Measurements from ENCODE around the gene MRPL45.

The MRPL45 gene

GRCh38 chr17:38355251-38355650 lies 58.3 kb downstream of the MRPL45 start:
- no CpG with 5 or more reads among the region's 4 CpGs for WGBS, 2 donors (ENCODE audit: extremely low coverage in 2 of 2, insufficient read length in 2 of 2, insufficient replicate concordance in 1 of 2)
- H3K79me1 ChIP-seq (ENCODE audit: low read depth, low read length) = peaks cover 7% of the 10 kb centered on the region
- no peak overlapping the region for H3K27ac ChIP-seq (replicated peaks; ENCODE audit: low read length)

DNA sequence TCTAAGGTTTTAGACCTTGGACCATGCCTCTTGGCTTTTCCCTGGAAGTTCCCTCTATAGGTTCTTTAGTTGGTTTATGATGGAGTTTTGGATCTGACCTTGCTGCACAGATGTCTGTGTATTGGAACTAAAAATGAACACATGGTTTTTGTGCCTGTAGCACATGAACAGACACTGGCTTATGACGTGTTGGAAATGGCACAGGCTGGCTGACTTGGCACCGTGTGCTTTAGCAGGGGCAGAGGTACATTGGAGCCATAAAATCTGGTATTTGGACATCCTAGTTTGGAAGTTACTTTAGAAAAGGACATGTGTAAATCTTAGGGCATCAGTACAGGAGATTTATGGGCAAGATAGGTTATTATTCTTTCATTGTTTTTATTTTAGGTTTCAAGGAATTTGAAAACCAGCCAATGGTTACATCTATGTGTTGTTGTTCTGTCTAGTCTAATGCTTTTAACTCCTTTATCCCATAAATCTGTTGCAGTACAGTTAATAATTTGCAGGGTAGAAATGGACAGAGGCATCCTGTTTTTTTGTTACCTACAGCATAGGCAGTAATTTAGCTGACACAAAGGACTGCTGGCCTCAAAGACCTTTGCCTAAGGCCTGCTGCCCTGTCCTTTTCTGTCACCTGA lies 60.6 kb downstream of the MRPL45 start:
- Histone ChIP-seq H3K4me3 (ENCODE audit: low read length in 2 of 2) (no peak overlapping the region), H3K27ac (replicated peaks; ENCODE audit: low read length) (no peak overlapping the region), H2AFZ (ENCODE audit: low read length) (no peak overlapping the region)

More at GRCh38 chr17:38355251-38355650, 58.3 kb downstream of the MRPL45 start:
- peaks cover 7 to 13% of the 10 kb centered on the region in 2 donors for H3K4me1 ChIP-seq (ENCODE audit: control insufficient read depth in 2 of 2, insufficient read depth in 1 of 2, low read depth in 1 of 2, low read length in 2 of 2)
- H3K14ac ChIP-seq (ENCODE audit: low read length) = no peak overlapping the region
- no peak overlapping the region for H2BK15ac ChIP-seq (ENCODE audit: low read length)
- H2AFZ ChIP-seq (ENCODE audit: low read length) = no peak overlapping the region
- no peak for DNase-seq (ENCODE audit: low spot score)
- no peak overlapping the region for H2BK5ac ChIP-seq (ENCODE audit: low read length)
- no peak overlapping the region for H3K9ac ChIP-seq (ENCODE audit: low read depth, low read length, poor library complexity)
- H4K8ac ChIP-seq (ENCODE audit: low read depth, low read length) = no peak overlapping the region
- H3K36me3 ChIP-seq (replicated peaks in 1 of 2; ENCODE audit: control insufficient read depth in 2 of 2, insufficient read depth in 2 of 2, low read length in 2 of 2) = no peaks in the 10 kb centered on the region
- no peak overlapping the region for H3K4ac ChIP-seq (ENCODE audit: low read length)
- no peak overlapping the region for H3K23ac ChIP-seq (ENCODE audit: low read depth, low read length, poor library complexity)
- H4K91ac ChIP-seq (ENCODE audit: low read depth, low read length, poor library complexity) = no peak overlapping the region
- no peak overlapping the region for H3K4me2 ChIP-seq (ENCODE audit: insufficient read depth, low read length, poor library complexity, severe bottlenecking)
- no peak overlapping the region for H3K4me3 ChIP-seq (ENCODE audit: low read length in 2 of 2)
- no peak overlapping the region for H2BK12ac ChIP-seq (ENCODE audit: low read length)
- no peak overlapping the region for H2BK120ac ChIP-seq (ENCODE audit: low read depth, low read length)
- H3K27me3 ChIP-seq (ENCODE audit: control insufficient read depth in 3 of 3, insufficient read depth in 3 of 3, low read depth in 1 of 3, low read length in 3 of 3) = no peaks in the 10 kb centered on the region
- no peak overlapping the region for H3K18ac ChIP-seq (ENCODE audit: low read length)
- no peaks in the 10 kb centered on the region for H3K9me3 ChIP-seq (replicated peaks in 1 of 2; ENCODE audit: control insufficient read depth in 2 of 2, insufficient read depth in 1 of 2, low read depth in 1 of 2, low read length in 2 of 2)
- no peak overlapping the region for H2AK5ac ChIP-seq (ENCODE audit: low read depth, low read length)

DNA sequence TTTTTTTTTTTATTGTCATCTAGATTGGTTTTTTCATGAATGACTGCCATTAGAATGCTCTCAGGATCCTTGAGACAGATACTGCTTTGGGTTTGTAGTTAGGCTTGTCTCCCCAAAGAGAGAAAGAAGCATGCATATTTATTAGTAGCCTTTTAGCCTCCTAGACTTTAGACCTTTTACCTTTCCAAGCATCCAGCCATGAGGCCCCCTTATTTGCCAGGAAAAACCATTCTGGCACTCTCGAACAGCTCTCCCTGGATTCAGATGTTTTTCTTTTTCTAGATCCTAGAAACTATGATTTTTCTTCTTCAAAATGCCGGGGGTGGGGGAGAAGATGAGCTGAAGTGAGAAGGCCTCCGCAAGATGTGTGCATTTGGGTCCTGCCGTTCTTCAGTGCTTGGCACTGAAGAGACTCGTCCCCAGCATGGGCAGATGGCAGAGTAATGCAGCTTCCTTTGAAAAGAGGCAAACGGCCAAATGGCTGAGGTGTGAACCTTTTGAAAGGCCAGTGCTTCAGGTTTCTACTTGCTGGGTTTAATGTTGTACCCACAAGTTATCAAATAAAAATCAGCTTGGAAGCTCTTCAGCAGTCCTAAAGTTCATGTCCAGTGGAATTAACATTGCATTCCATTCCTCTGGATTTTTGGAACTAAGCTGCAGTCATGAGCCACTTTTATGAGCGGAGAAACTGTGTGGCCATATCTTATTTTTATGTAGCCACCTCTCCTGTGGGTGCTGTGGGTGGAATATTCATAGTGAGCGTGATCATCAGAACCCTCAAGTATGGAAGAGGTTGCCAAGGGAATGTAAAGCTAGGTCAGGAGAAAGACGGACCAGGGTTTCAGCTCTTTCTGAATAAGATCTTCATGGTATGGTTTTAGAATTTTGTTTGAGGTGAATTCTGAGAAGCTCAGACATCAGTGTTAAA lies 61.9 kb downstream of the MRPL45 start:
- no CpG with 5 or more reads among the region's 9 CpGs for WGBS, 2 donors (ENCODE audit: extremely low coverage in 2 of 2, insufficient read length in 2 of 2, insufficient replicate concordance in 1 of 2)
- Histone ChIP-seq H3K4me3 (ENCODE audit: low read length in 2 of 2) (no peak overlapping the region), H3K14ac (ENCODE audit: low read length) (no peak overlapping the region), H3K18ac (ENCODE audit: low read length) (no peak overlapping the region), H2BK12ac (ENCODE audit: low read length) (no peak overlapping the region), H3K9ac (ENCODE audit: low read depth, low read length, poor library complexity) (no peak overlapping the region), H4K91ac (ENCODE audit: low read depth, low read length, poor library complexity) (no peak overlapping the region), H3K36me3 (replicated peaks in 1 of 2; ENCODE audit: control insufficient read depth in 2 of 2, insufficient read depth in 2 of 2, low read length in 2 of 2) (peaks cover 0 to 22% of the 10 kb centered on the region in 2 donors), H4K8ac (ENCODE audit: low read depth, low read length) (no peak overlapping the region), H3K4me2 (ENCODE audit: insufficient read depth, low read length, poor library complexity, severe bottlenecking) (no peak overlapping the region), H2BK5ac (ENCODE audit: low read length) (no peak overlapping the region), H2BK120ac (ENCODE audit: low read depth, low read length) (no peak overlapping the region), H3K9me3 (replicated peaks in 1 of 2; ENCODE audit: control insufficient read depth in 2 of 2, insufficient read depth in 1 of 2, low read depth in 1 of 2, low read length in 2 of 2) (no peaks in the 10 kb centered on the region), H3K23ac (ENCODE audit: low read depth, low read length, poor library complexity) (no peak overlapping the region), H2BK15ac (ENCODE audit: low read length) (no peak overlapping the region), H2AK5ac (ENCODE audit: low read depth, low read length) (no peak overlapping the region), H3K79me1 (ENCODE audit: low read depth, low read length) (peaks cover 2% of the 10 kb centered on the region), H3K27ac (replicated peaks; ENCODE audit: low read length) (no peak overlapping the region), H3K4ac (ENCODE audit: low read length) (no peak overlapping the region), H3K27me3 (ENCODE audit: control insufficient read depth in 3 of 3, insufficient read depth in 3 of 3, low read depth in 1 of 3, low read length in 3 of 3) (no peaks in the 10 kb centered on the region), H2AFZ (ENCODE audit: low read length) (no peak overlapping the region), H3K4me1 (ENCODE audit: control insufficient read depth in 2 of 2, insufficient read depth in 1 of 2, low read depth in 1 of 2, low read length in 2 of 2) (peaks cover 0 to 4% of the 10 kb centered on the region in 2 donors)
- DNase-seq (ENCODE audit: low spot score) = no peak

More for the DNA sequence above, 60.6 kb downstream of the MRPL45 start:
- Histone ChIP-seq H4K91ac (ENCODE audit: low read depth, low read length, poor library complexity) (no peak overlapping the region), H2AK5ac (ENCODE audit: low read depth, low read length) (no peak overlapping the region), H2BK12ac (ENCODE audit: low read length) (no peak overlapping the region), H4K8ac (ENCODE audit: low read depth, low read length) (no peak overlapping the region), H2BK120ac (ENCODE audit: low read depth, low read length) (no peak overlapping the region), H3K4me1 (ENCODE audit: control insufficient read depth in 2 of 2, insufficient read depth in 1 of 2, low read depth in 1 of 2, low read length in 2 of 2) (peaks cover 4 to 13% of the 10 kb centered on the region in 2 donors), H3K79me1 (ENCODE audit: low read depth, low read length) (peaks cover 2% of the 10 kb centered on the region), H3K4ac (ENCODE audit: low read length) (no peak overlapping the region), H3K27me3 (ENCODE audit: control insufficient read depth in 3 of 3, insufficient read depth in 3 of 3, low read depth in 1 of 3, low read length in 3 of 3) (no peaks in the 10 kb centered on the region), H3K9me3 (replicated peaks in 1 of 2; ENCODE audit: control insufficient read depth in 2 of 2, insufficient read depth in 1 of 2, low read depth in 1 of 2, low read length in 2 of 2) (no peaks in the 10 kb centered on the region), H3K23ac (ENCODE audit: low read depth, low read length, poor library complexity) (no peak overlapping the region), H3K14ac (ENCODE audit: low read length) (no peak overlapping the region), H3K4me2 (ENCODE audit: insufficient read depth, low read length, poor library complexity, severe bottlenecking) (no peak overlapping the region), H3K36me3 (replicated peaks in 1 of 2; ENCODE audit: control insufficient read depth in 2 of 2, insufficient read depth in 2 of 2, low read length in 2 of 2) (peaks cover 0 to 15% of the 10 kb centered on the region in 2 donors), H3K9ac (ENCODE audit: low read depth, low read length, poor library complexity) (no peak overlapping the region), H3K18ac (ENCODE audit: low read length) (no peak overlapping the region), H2BK5ac (ENCODE audit: low read length) (no peak overlapping the region), H2BK15ac (ENCODE audit: low read length) (no peak overlapping the region)
- WGBS, 2 donors (ENCODE audit: extremely low coverage in 2 of 2, insufficient read length in 2 of 2, insufficient replicate concordance in 1 of 2) = no CpG with 5 or more reads among the region's 2 CpGs
- DNase-seq (ENCODE audit: low spot score) = no peak

Measured in neuronal stem cell (in vitro differentiated cells).